OCI-M1 (cell line): ENCODE results near the gene FES.
A peak's percentile ranks its signal among the peaks of the same experiment; 100 is the strongest.
"Not testable (repeated sequence)": the region's sequence is repeated elsewhere in the genome, so short reads cannot be mapped to it uniquely, and the experiment has no call there.

ENCODE experiments used
- DNase-seq: peaks from one replicate; lab custom pipeline; 2025; lab: John Stamatoyannopoulos, UW

FES gene

GRCh38 chr15:90909976-90910375 lies 25.7 kb downstream of the FES start:
- DNase-seq = no peak

GRCh38 chr15:90910441-90911301 lies 26.4 kb downstream of the FES start:
- no peak for DNase-seq

- DNase-seq = no peak
Measured at GRCh38 chr15:90911302-90911623, 27.0 kb downstream of the FES start.

- DNase-seq = no peak
Measured at GRCh38 chr15:90911906-90912769, 27.8 kb downstream of the FES start.

GRCh38 chr15:90912770-90913075 lies 28.4 kb downstream of the FES start:
- DNase-seq = no peak

GRCh38 chr15:90913398-90913944 lies 29.2 kb downstream of the FES start:
- DNase-seq = no peak

- DNase-seq = no peak
Measured at GRCh38 chr15:90914305-90915080, 30.2 kb downstream of the FES start.

- no peak for DNase-seq
Measured at GRCh38 chr15:90915216-90915807, 31.0 kb downstream of the FES start.

GRCh38 chr15:90915808-90916440 lies 31.6 kb downstream of the FES start:
- no peak for DNase-seq

GRCh38 chr15:90916461-90916860 lies 32.2 kb downstream of the FES start:
- DNase-seq = no peak

- DNase-seq = no peak
Measured at GRCh38 chr15:90917569-90917968, 33.3 kb downstream of the FES start.

GRCh38 chr15:90918034-90918788 lies 33.9 kb downstream of the FES start:
- no peak for DNase-seq

GRCh38 chr15:90918835-90919234 lies 34.5 kb downstream of the FES start:
- no peak for DNase-seq

GRCh38 chr15:90921887-90922286 lies 37.6 kb downstream of the FES start:
- DNase-seq = no peak

GRCh38 chr15:90922712-90923322 lies 38.5 kb downstream of the FES start:
- DNase-seq = peak; percentile 14

GRCh38 chr15:90924375-90924774 lies 40.1 kb downstream of the FES start:
- DNase-seq = no peak

GRCh38 chr15:90926766-90927165 lies 42.5 kb downstream of the FES start:
- DNase-seq = not testable (repeated sequence)

GRCh38 chr15:90928106-90928505 lies 43.8 kb downstream of the FES start:
- DNase-seq = not testable (repeated sequence)

- peak; percentile 60 for DNase-seq
Measured at GRCh38 chr15:90929246-90930019, 45.1 kb downstream of the FES start.
